ENCODE data around the gene ANKRD2.
A peak's percentile ranks its signal among the peaks of the same experiment; 100 is the strongest.

The ANKRD2 gene

GRCh38 chr10:97590082-97590747 lies 17.6 kb downstream of the ANKRD2 start:
- TF ChIP-seq CTCF (IDR thresholded peaks at IDR 0.05; ENCODE audit: insufficient read depth, low read depth, low read length, missing control alignments): no peak
- no peak overlapping the region for H3K4me3 ChIP-seq (ENCODE audit: low read length)
- no peak for DNase-seq (ENCODE audit: low read depth)

- no peak for TF ChIP-seq CTCF (IDR thresholded peaks at IDR 0.05; ENCODE audit: insufficient read depth, low read depth, low read length, missing control alignments)
- H3K4me3 ChIP-seq (ENCODE audit: low read length): no peak overlapping the region
- no peak for DNase-seq (ENCODE audit: low read depth)
Measured at GRCh38 chr10:97590748-97591495, 18.3 kb downstream of the ANKRD2 start.

GRCh38 chr10:97593421-97593820 lies 20.8 kb downstream of the ANKRD2 start:
- TF ChIP-seq CTCF (IDR thresholded peaks at IDR 0.05; ENCODE audit: insufficient read depth, low read depth, low read length, missing control alignments): no peak

GRCh38 chr10:97596101-97597082 lies 23.8 kb downstream of the ANKRD2 start:
- no peak for TF ChIP-seq CTCF (IDR thresholded peaks at IDR 0.05; ENCODE audit: insufficient read depth, low read depth, low read length, missing control alignments)
- DNase-seq (ENCODE audit: low read depth): peak; percentile 92
- H3K4me3 ChIP-seq (ENCODE audit: low read length): no peak overlapping the region

More at GRCh38 chr10:97593421-97593820, 20.8 kb downstream of the ANKRD2 start:
- no peak for DNase-seq (ENCODE audit: low read depth)
- no peak overlapping the region for H3K4me3 ChIP-seq (ENCODE audit: low read length)

- H3K4me3 ChIP-seq (ENCODE audit: low read length): no peak overlapping the region
- TF ChIP-seq CTCF (IDR thresholded peaks at IDR 0.05; ENCODE audit: insufficient read depth, low read depth, low read length, missing control alignments): no peak
- DNase-seq (ENCODE audit: low read depth): peak; percentile 11
Measured at GRCh38 chr10:97597778-97598177, 25.2 kb downstream of the ANKRD2 start.

- TF ChIP-seq CTCF (IDR thresholded peaks at IDR 0.05; ENCODE audit: insufficient read depth, low read depth, low read length, missing control alignments): no peak
- no peak for DNase-seq (ENCODE audit: low read depth)
- H3K4me3 ChIP-seq (ENCODE audit: low read length): no peak overlapping the region
Measured at GRCh38 chr10:97598407-97599271, 26.1 kb downstream of the ANKRD2 start.

All from epithelial cell of esophagus (primary cell).